HepG2 (cell line): Measurements from ENCODE around the gene AFDN.

Source experiments
- HOXA5 ChIP-seq: sonication (generic); formaldehyde crosslinking; IDR thresholded peaks from 2 replicates; pipeline ENCODE4 v1.4.0; 2020; ENCODE audit warnings: missing genetic modification reagents
- NR3C1 ChIP-seq: sonication (generic); formaldehyde crosslinking; IDR thresholded peaks from 2 replicates; pipeline ENCODE4 v1.4.0; 2020; ENCODE audit warnings: missing genetic modification reagents
- POLR2A ChIP-seq, 2 experiments: IDR thresholded peaks; 2 replicates each; pipeline ENCODE4 v1.6.1; 2011; ENCODE audit warnings: low read depth in 2 of 2, low read length in 2 of 2, mild to moderate bottlenecking in 1 of 2, moderate library complexity in 1 of 2; ENCODE audit not compliant: insufficient read depth in 1 of 2
- RAD21 ChIP-seq: fragments of 450-650 bp; formaldehyde crosslinking; IDR thresholded peaks from 2 replicates; pipeline ENCODE4 v1.5.0; 2020; ENCODE audit warnings: mild to moderate bottlenecking
- RFX5 ChIP-seq: IDR thresholded peaks from 2 replicates; pipeline ENCODE4 v1.6.1; 2011; ENCODE audit warnings: low read depth, low read length, improper control_type of control experiment
- TBL1XR1 ChIP-seq: fragments of 150-350 bp; IDR thresholded peaks from 2 replicates; pipeline ENCODE4 v1.6.1; 2014; ENCODE audit warnings: borderline replicate concordance, low read length; ENCODE audit not compliant: partially characterized antibody
- ZNF274 ChIP-seq: sonication (generic); formaldehyde crosslinking; IDR thresholded peaks from 2 replicates; pipeline ENCODE4 v1.5.1; 2020; ENCODE audit warnings: mild to moderate bottlenecking, missing genetic modification reagents
- ZNF501 ChIP-seq: sonication (generic); formaldehyde crosslinking; IDR thresholded peaks from 2 replicates; pipeline ENCODE4 v1.5.1; 2020; ENCODE audit warnings: mild to moderate bottlenecking, moderate library complexity, missing genetic modification reagents
- TF ChIP-seq, protein P1 (sequence below): sonication (generic); formaldehyde crosslinking; IDR thresholded peaks from 2 replicates; pipeline ENCODE4 v1.5.0; 2020; ENCODE audit warnings: mild to moderate bottlenecking, missing genetic modification reagents, moderate library complexity
- TF ChIP-seq, protein P2 (sequence below), 2 experiments: sonication (generic) in 1 of 2; formaldehyde crosslinking in 1 of 2; IDR thresholded peaks; 2 replicates each; pipeline versions ENCODE4 v1.5.1 to v1.6.1; 2011 to 2020; ENCODE audit warnings: borderline replicate concordance in 1 of 2, low read depth in 1 of 2, low read length in 1 of 2, mild to moderate bottlenecking in 1 of 2, missing genetic modification reagents in 1 of 2, moderate library complexity in 1 of 2
- TF ChIP-seq, protein P3 (sequence below): sonication (generic); formaldehyde crosslinking; IDR thresholded peaks from 2 replicates; pipeline ENCODE4 v1.5.0; 2020; ENCODE audit warnings: missing genetic modification reagents, mild to moderate bottlenecking, borderline replicate concordance

- TF ChIP-seq, protein P1, sequence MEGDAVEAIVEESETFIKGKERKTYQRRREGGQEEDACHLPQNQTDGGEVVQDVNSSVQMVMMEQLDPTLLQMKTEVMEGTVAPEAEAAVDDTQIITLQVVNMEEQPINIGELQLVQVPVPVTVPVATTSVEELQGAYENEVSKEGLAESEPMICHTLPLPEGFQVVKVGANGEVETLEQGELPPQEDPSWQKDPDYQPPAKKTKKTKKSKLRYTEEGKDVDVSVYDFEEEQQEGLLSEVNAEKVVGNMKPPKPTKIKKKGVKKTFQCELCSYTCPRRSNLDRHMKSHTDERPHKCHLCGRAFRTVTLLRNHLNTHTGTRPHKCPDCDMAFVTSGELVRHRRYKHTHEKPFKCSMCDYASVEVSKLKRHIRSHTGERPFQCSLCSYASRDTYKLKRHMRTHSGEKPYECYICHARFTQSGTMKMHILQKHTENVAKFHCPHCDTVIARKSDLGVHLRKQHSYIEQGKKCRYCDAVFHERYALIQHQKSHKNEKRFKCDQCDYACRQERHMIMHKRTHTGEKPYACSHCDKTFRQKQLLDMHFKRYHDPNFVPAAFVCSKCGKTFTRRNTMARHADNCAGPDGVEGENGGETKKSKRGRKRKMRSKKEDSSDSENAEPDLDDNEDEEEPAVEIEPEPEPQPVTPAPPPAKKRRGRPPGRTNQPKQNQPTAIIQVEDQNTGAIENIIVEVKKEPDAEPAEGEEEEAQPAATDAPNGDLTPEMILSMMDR: no peak
- TF ChIP-seq, protein P2, sequence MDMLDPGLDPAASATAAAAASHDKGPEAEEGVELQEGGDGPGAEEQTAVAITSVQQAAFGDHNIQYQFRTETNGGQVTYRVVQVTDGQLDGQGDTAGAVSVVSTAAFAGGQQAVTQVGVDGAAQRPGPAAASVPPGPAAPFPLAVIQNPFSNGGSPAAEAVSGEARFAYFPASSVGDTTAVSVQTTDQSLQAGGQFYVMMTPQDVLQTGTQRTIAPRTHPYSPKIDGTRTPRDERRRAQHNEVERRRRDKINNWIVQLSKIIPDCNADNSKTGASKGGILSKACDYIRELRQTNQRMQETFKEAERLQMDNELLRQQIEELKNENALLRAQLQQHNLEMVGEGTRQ (IDR thresholded peaks at IDR 0.05; ENCODE audit: low read depth, low read length): no peak
- TF ChIP-seq, protein P2 (CRISPR knock-in tag; IDR thresholded peaks at IDR 0.05; ENCODE audit: borderline replicate concordance): no peak
- TF ChIP-seq ZNF274 (CRISPR knock-in tag) (no peak), TBL1XR1 (no peak), RAD21 (CRISPR knock-in tag) (no peak), NR3C1 (no peak), HOXA5 (no peak), POLR2A (IDR thresholded peaks at IDR 0.05; ENCODE audit: insufficient read depth in 1 of 2, low read depth in 2 of 2, low read length in 2 of 2) (no peak), ZNF501 (CRISPR knock-in tag) (no peak), RFX5 (no peak)
- TF ChIP-seq, protein P3, sequence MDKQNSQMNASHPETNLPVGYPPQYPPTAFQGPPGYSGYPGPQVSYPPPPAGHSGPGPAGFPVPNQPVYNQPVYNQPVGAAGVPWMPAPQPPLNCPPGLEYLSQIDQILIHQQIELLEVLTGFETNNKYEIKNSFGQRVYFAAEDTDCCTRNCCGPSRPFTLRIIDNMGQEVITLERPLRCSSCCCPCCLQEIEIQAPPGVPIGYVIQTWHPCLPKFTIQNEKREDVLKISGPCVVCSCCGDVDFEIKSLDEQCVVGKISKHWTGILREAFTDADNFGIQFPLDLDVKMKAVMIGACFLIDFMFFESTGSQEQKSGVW: no peak
Observed at GRCh38 chr6:167824591-167825331, 1.9 kb upstream of the AFDN start.
